H1 (cell line): ENCODE measurements around the gene CHIC1. TPM values are rescaled to one million over a fixed set of nuclear protein-coding genes. Genes with fewer than 3 reads are reported as not detected.

Experiments used
- FOSL1 ChIP-seq: IDR thresholded peaks from 2 replicates; pipeline ENCODE4 v1.6.1; 2011; ENCODE audit warnings: mild to moderate bottlenecking, low read depth, low read length, moderate library complexity; ENCODE audit not compliant: insufficient read depth
- SP1 ChIP-seq: IDR thresholded peaks from 2 replicates; pipeline ENCODE4 v1.6.1; 2011; ENCODE audit warnings: low read depth, low read length
- TCF12 ChIP-seq: IDR thresholded peaks from 2 replicates; pipeline ENCODE4 v1.6.1; 2011; ENCODE audit warnings: low read depth, mild to moderate bottlenecking, low read length
- polyA plus RNA-seq, 7 experiments: library from polyadenylated mRNA; depleted of rRNA in 3 of 7; stranded (reverse) in 5 of 7; unstranded in 2 of 7; fragments of >200 nt in 5 of 7; fragments of 200-250 nt in 2 of 7; gene quantifications; 1 replicate in 5 of 7; 2 replicates in 1 of 7; 4 replicates in 1 of 7; pipeline versions ENCODE4 v1.2.1 to v1.2.3, GENCODE V29; 2011 to 2013; ENCODE audit warnings: missing spikeins in 2 of 7, mixed read lengths in 2 of 7
- total RNA-seq: library from RNA; stranded (reverse); fragmentation: NEBNext Ultra II Directional; extraction: Animal tissue kit (Norgen Biotek cat#: 25700); gene quantifications from 2 replicates; pipeline ENCODE4 v1.2.1, GENCODE V29; 2021
- TF ChIP-seq, protein P1 (sequence below), 3 experiments: IDR thresholded peaks; 1 replicate in 2 of 3; 2 replicates in 1 of 3; pipeline versions ENCODE4 v1.5.1 to v1.6.1; 2011; ENCODE audit warnings: low read length in 3 of 3, mild to moderate bottlenecking in 3 of 3, inconsistent platforms in 2 of 3, low read depth in 1 of 3, moderate library complexity in 1 of 3; ENCODE audit not compliant: insufficient read depth in 1 of 3; ENCODE audit errors: control extremely low read depth in 1 of 3

CHIC1 gene
- total and polyA plus RNA-seq, 2 of the 8 experiments (the other 6 are each of a cell fraction or from before 2014, with no cell fraction given), result 3.1 to 10.1 TPM

DNA sequence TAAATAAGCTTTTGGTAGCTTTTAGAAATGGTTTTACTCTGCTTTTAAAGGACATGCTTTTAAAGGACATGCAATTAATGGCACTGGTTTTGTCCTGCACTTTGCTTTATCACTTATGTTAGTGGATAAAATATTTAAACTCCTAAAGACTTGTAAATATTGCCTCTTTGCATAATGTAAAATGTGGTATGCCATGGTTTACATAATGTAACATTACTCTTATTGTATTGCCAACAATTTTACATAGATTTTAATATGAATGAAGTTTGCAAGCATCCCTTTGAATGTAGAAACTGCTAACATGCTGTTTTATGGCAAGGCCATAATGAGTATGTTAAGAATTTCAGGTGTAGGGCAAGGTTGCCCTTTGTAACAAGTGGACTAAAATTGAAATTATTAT lies 118.4 kb downstream of the CHIC1 start (continued):
- no peak for TF ChIP-seq TCF12
- no peak for TF ChIP-seq SP1
- TF ChIP-seq, protein P1, sequence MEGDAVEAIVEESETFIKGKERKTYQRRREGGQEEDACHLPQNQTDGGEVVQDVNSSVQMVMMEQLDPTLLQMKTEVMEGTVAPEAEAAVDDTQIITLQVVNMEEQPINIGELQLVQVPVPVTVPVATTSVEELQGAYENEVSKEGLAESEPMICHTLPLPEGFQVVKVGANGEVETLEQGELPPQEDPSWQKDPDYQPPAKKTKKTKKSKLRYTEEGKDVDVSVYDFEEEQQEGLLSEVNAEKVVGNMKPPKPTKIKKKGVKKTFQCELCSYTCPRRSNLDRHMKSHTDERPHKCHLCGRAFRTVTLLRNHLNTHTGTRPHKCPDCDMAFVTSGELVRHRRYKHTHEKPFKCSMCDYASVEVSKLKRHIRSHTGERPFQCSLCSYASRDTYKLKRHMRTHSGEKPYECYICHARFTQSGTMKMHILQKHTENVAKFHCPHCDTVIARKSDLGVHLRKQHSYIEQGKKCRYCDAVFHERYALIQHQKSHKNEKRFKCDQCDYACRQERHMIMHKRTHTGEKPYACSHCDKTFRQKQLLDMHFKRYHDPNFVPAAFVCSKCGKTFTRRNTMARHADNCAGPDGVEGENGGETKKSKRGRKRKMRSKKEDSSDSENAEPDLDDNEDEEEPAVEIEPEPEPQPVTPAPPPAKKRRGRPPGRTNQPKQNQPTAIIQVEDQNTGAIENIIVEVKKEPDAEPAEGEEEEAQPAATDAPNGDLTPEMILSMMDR (IDR thresholded peaks at IDR 0.05; ENCODE audit: control extremely low read depth in 1 of 3, insufficient read depth in 1 of 3, low read depth in 1 of 3, low read length in 3 of 3), result no peak
- no peak for TF ChIP-seq FOSL1
